Breast epithelium (tissue), 3 donors: ENCODE results near the gene ZNF92.

ENCODE experiments used
- POLR2A ChIP-seq: fragments of 450-650 bp; IDR thresholded peaks from one replicate; pipeline ENCODE4 v1.6.1; 2016; ENCODE audit warnings: antibody characterized with exemption, mild to moderate bottlenecking, moderate library complexity
- TF ChIP-seq, protein P1 (sequence below), 3 donors: fragments of 450-650 bp; IDR thresholded peaks; one replicate each; pipeline ENCODE4 v1.5.1; 2016 to 2017; ENCODE audit warnings: antibody characterized with exemption in 3 of 3, mild to moderate bottlenecking in 3 of 3, moderate library complexity in 3 of 3

DNA sequence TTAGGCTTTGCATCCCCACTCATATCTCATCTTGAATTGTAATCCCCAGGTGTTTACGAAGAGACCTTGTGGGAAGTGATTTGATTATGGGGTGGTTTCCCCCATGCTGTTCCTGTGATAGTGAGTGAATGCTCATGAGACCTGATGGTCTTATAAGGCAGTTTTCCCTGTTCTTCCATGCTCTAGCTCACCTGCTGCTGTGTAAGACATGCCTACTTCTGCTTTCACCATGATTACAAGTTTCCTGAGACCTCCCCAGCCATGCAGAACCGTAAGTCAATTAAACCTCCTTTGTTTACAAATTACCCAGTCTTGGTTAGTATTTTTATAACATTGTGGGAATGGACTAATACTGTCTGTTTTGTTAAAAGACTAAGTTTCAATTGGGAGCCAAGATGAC, 35.3 kb upstream of the ZNF92 start:
- TF ChIP-seq POLR2A, result no peak
- TF ChIP-seq, protein P1, sequence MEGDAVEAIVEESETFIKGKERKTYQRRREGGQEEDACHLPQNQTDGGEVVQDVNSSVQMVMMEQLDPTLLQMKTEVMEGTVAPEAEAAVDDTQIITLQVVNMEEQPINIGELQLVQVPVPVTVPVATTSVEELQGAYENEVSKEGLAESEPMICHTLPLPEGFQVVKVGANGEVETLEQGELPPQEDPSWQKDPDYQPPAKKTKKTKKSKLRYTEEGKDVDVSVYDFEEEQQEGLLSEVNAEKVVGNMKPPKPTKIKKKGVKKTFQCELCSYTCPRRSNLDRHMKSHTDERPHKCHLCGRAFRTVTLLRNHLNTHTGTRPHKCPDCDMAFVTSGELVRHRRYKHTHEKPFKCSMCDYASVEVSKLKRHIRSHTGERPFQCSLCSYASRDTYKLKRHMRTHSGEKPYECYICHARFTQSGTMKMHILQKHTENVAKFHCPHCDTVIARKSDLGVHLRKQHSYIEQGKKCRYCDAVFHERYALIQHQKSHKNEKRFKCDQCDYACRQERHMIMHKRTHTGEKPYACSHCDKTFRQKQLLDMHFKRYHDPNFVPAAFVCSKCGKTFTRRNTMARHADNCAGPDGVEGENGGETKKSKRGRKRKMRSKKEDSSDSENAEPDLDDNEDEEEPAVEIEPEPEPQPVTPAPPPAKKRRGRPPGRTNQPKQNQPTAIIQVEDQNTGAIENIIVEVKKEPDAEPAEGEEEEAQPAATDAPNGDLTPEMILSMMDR (IDR thresholded peaks at IDR 0.05), result no peak
